Measurements from ENCODE around the gene GAS2L1. TPM values are rescaled to one million over a fixed set of nuclear protein-coding genes. Genes with fewer than 3 reads are reported as not detected.
A peak's percentile ranks its signal among the peaks of the same experiment; 100 is the strongest.

GAS2L1 gene
- total RNA-seq, 2 donors from 2014 or later, result 85.8 to 159 TPM

- peak overlapping the region; percentile 84 to 92 for H3K4me3 ChIP-seq
- no peaks in the 10 kb centered on the region for H3K27me3 ChIP-seq (replicated peaks; ENCODE audit: insufficient read depth)
- peak overlapping the region; percentile 97 to 98 for H3K27ac ChIP-seq
- peaks cover 0 to 5% of the 10 kb centered on the region in 2 donors for H3K36me3 ChIP-seq
- intact Hi-C loops (cut with DNase I), result no loop called here
- WGBS, result 0% methylated on average over 14 of the region's 14 CpGs
- peaks cover 6% of the 10 kb centered on the region for H3K4me1 ChIP-seq (replicated peaks)
- no peaks in the 10 kb centered on the region for H3K9me3 ChIP-seq
- TF ChIP-seq POLR2AphosphoS5 (IDR thresholded peaks at IDR 0.05) (no peak), CTCF (IDR thresholded peaks at IDR 0.05) (no peak), POLR2A (IDR thresholded peaks at IDR 0.05) (no peak)
- DNase-seq (ENCODE audit: low spot score), result no peak
These were observed 37.2 kb upstream of the GAS2L1 start for GRCh38 chr22:29269230-29269604.

GRCh38 chr22:29269731-29270474 lies 36.5 kb upstream of the GAS2L1 start:
- H3K27me3 ChIP-seq (replicated peaks; ENCODE audit: insufficient read depth), result no peaks in the 10 kb centered on the region
- peaks cover 6% of the 10 kb centered on the region for H3K4me1 ChIP-seq (replicated peaks)
- TF ChIP-seq POLR2A (IDR thresholded peaks at IDR 0.05), result no peak
- TF ChIP-seq POLR2AphosphoS5 (IDR thresholded peaks at IDR 0.05), result peak; percentile 7
- peak overlapping the region; percentile 97 to 98 for H3K27ac ChIP-seq
- peaks cover 0 to 5% of the 10 kb centered on the region in 2 donors for H3K36me3 ChIP-seq
- DNase-seq (ENCODE audit: low spot score), result no peak
- no peaks in the 10 kb centered on the region for H3K9me3 ChIP-seq
- 7% methylated on average over 13 of the region's 13 CpGs for WGBS
- intact Hi-C loops (cut with DNase I), result no loop called here
- H3K4me3 ChIP-seq, result peak overlapping the region; percentile 84 to 92

- Histone ChIP-seq H3K4me1 (replicated peaks) (peaks cover 6% of the 10 kb centered on the region), H3K27ac (peak overlapping the region in 1 of 2 donors; percentile 98), H3K27me3 (replicated peaks; ENCODE audit: insufficient read depth) (no peaks in the 10 kb centered on the region), H3K4me3 (peak overlapping the region; percentile 84 to 92), H3K9me3 (no peaks in the 10 kb centered on the region), H3K36me3 (no peaks in the 10 kb centered on the region)
- intact Hi-C loops (cut with DNase I), result no loop called here
- no peak for DNase-seq (ENCODE audit: low spot score)
- TF ChIP-seq POLR2A (IDR thresholded peaks at IDR 0.05), result no peak
- no peak for TF ChIP-seq CTCF (IDR thresholded peaks at IDR 0.05)
- no peak for TF ChIP-seq POLR2AphosphoS5 (IDR thresholded peaks at IDR 0.05)
- 12% methylated on average over 9 of the region's 9 CpGs for WGBS
These were observed 35.8 kb upstream of the GAS2L1 start for GRCh38 chr22:29270475-29271271.

GRCh38 chr22:29272624-29273023 lies 33.8 kb upstream of the GAS2L1 start:
- H3K27me3 ChIP-seq (replicated peaks; ENCODE audit: insufficient read depth), result no peaks in the 10 kb centered on the region
- WGBS, result 69% methylated on average over 2 of the region's 2 CpGs
- TF ChIP-seq POLR2AphosphoS5 (IDR thresholded peaks at IDR 0.05), result no peak
- TF ChIP-seq CTCF (IDR thresholded peaks at IDR 0.05), result no peak
- TF ChIP-seq POLR2A (IDR thresholded peaks at IDR 0.05), result no peak
- H3K9me3 ChIP-seq, result no peaks in the 10 kb centered on the region
- no peak overlapping the region for H3K27ac ChIP-seq
- H3K4me3 ChIP-seq, result no peak overlapping the region
- H3K4me1 ChIP-seq (replicated peaks), result peaks cover 6% of the 10 kb centered on the region
- intact Hi-C loops (cut with DNase I), result no loop called here
- DNase-seq (ENCODE audit: low spot score), result no peak
- peaks cover 0 to 9% of the 10 kb centered on the region in 2 donors for H3K36me3 ChIP-seq

- Histone ChIP-seq H3K9me3 (no peaks in the 10 kb centered on the region), H3K4me3 (no peak overlapping the region), H3K36me3 (peaks cover 0 to 17% of the 10 kb centered on the region in 2 donors), H3K27me3 (replicated peaks; ENCODE audit: insufficient read depth) (no peaks in the 10 kb centered on the region), H3K4me1 (replicated peaks) (peaks cover 3% of the 10 kb centered on the region), H3K27ac (no peak overlapping the region)
- no peak for TF ChIP-seq POLR2AphosphoS5 (IDR thresholded peaks at IDR 0.05)
- no peak for TF ChIP-seq CTCF (IDR thresholded peaks at IDR 0.05)
- no peak for TF ChIP-seq POLR2A (IDR thresholded peaks at IDR 0.05)
- intact Hi-C loops (cut with DNase I), result no loop called here
- 24% methylated on average over 3 of the region's 3 CpGs for WGBS
- no peak for DNase-seq (ENCODE audit: low spot score)
These were observed 31.3 kb upstream of the GAS2L1 start for GRCh38 chr22:29275167-29275566.
